WTC11 (cell line): Measurements from ENCODE around the gene RNF167. TPM values are rescaled to one million over a fixed set of nuclear protein-coding genes. Genes with fewer than 3 reads are reported as not detected.
A peak's percentile ranks its signal among the peaks of the same experiment; 100 is the strongest.

Experiments
- ATAC-seq: fragments of 200-7000 bp; cut with Tn5 transposase; 2 replicates; pipeline ENCODE4 v1.10.0; 2021; ENCODE audit warnings: mild to moderate bottlenecking, moderate library complexity
- CTCF ChIA-PET: fragments of 300-600 bp; sonication (Branson Sonifier 250); formaldehyde crosslinking; loops from one replicate; lab custom pipeline; 2021; ENCODE audit warnings: antibody characterized with exemption; lab: Charles Lee
- POLR2A ChIA-PET: fragments of 350-600 bp; sonication (Branson Sonifier 250); formaldehyde crosslinking; loops from one replicate; lab custom pipeline; 2021; ENCODE audit warnings: antibody characterized with exemption; lab: Charles Lee
- DNase-seq: peaks from one replicate; pipeline ENCODE4 v3.0.0; 2021; ENCODE audit warnings: low spot score
- H3K27ac Mint-ChIP-seq: 2 replicates; pipeline ENCODE4 v1.8.0; 2021; ENCODE audit warnings: mixed read lengths
- H3K27me3 Mint-ChIP-seq: 2 replicates; pipeline ENCODE4 v1.8.0; 2021; ENCODE audit warnings: low read depth, mild to moderate bottlenecking, moderate library complexity, mixed read lengths
- H3K36me3 Mint-ChIP-seq: 2 replicates; pipeline ENCODE4 v1.8.0; 2021; ENCODE audit warnings: mixed read lengths
- H3K4me1 Mint-ChIP-seq: 2 replicates; pipeline ENCODE4 v1.8.0; 2022; ENCODE audit warnings: mixed read lengths
- H3K4me3 Mint-ChIP-seq: 2 replicates; pipeline ENCODE4 v1.8.0; 2021; ENCODE audit warnings: mild to moderate bottlenecking, moderate library complexity, mixed read lengths
- H3K9me3 Mint-ChIP-seq: 2 replicates; pipeline ENCODE4 v1.8.0; 2021; ENCODE audit warnings: mixed read lengths
- ATF3 ChIP-seq: sonication (generic); formaldehyde crosslinking; conservative IDR thresholded peaks from 2 replicates; pipeline ENCODE4 v1.8.1; 2022; ENCODE audit warnings: mild to moderate bottlenecking, missing genetic modification reagents
- CDX4 ChIP-seq: fragments of 250-450 bp; sonication (Bioruptor Pico); IDR thresholded peaks from 2 replicates; pipeline ENCODE4 v1.9.0; 2021; ENCODE audit warnings: moderate library complexity, mild to moderate bottlenecking, inconsistent platforms, borderline replicate concordance
- CREB1 ChIP-seq: sonication (generic); formaldehyde crosslinking; IDR thresholded peaks from 2 replicates; pipeline ENCODE4 v1.8.0; 2023; ENCODE audit warnings: mild to moderate bottlenecking, missing genetic modification reagents
- E2F5 ChIP-seq: sonication (generic); formaldehyde crosslinking; IDR thresholded peaks from 2 replicates; pipeline ENCODE4 v1.8.1; 2022; ENCODE audit warnings: mild to moderate bottlenecking, moderate library complexity, missing genetic modification reagents
- JUN ChIP-seq: sonication (generic); formaldehyde crosslinking; IDR thresholded peaks from 2 replicates; pipeline ENCODE4 v1.8.0; 2023; ENCODE audit warnings: mild to moderate bottlenecking, missing genetic modification reagents
- NFATC4 ChIP-seq: fragments of 250-450 bp; sonication (Bioruptor Pico); IDR thresholded peaks from 2 replicates; pipeline ENCODE4 v1.9.0; 2021; ENCODE audit warnings: mild to moderate bottlenecking
- NR2C2 ChIP-seq: sonication (generic); formaldehyde crosslinking; IDR thresholded peaks from 2 replicates; pipeline ENCODE4 v1.8.0; 2022; ENCODE audit warnings: mild to moderate bottlenecking, missing genetic modification reagents
- RORB ChIP-seq: fragments of 250-450 bp; sonication (Bioruptor Pico); IDR thresholded peaks from 2 replicates; pipeline ENCODE4 v1.9.0; 2021; ENCODE audit warnings: mild to moderate bottlenecking
- SMAD3 ChIP-seq: sonication (generic); formaldehyde crosslinking; IDR thresholded peaks from 2 replicates; pipeline ENCODE4 v1.8.0; 2022; ENCODE audit warnings: missing genetic modification reagents, mild to moderate bottlenecking, borderline replicate concordance
- SOX15 ChIP-seq: fragments of 250-450 bp; sonication (Bioruptor Pico); IDR thresholded peaks from 2 replicates; pipeline ENCODE4 v1.9.0; 2021; ENCODE audit warnings: mild to moderate bottlenecking
- STAT6 ChIP-seq: sonication (generic); formaldehyde crosslinking; conservative IDR thresholded peaks from 2 replicates; pipeline ENCODE4 v1.8.1; 2023; ENCODE audit warnings: mild to moderate bottlenecking, low read depth, missing genetic modification reagents, moderate library complexity
- TCF7 ChIP-seq: sonication (generic); formaldehyde crosslinking; IDR thresholded peaks from 2 replicates; pipeline ENCODE4 v1.8.0; 2022; ENCODE audit warnings: mild to moderate bottlenecking, low read depth, missing genetic modification reagents, moderate library complexity
- TEAD1 ChIP-seq: sonication (generic); formaldehyde crosslinking; IDR thresholded peaks from 2 replicates; pipeline ENCODE4 v1.8.0; 2022; ENCODE audit warnings: mild to moderate bottlenecking, missing genetic modification reagents
- ZMAT4 ChIP-seq: fragments of 250-450 bp; sonication (Bioruptor Pico); IDR thresholded peaks from 2 replicates; pipeline ENCODE4 v1.9.0; 2021; ENCODE audit warnings: mild to moderate bottlenecking
- ZNF396 ChIP-seq: fragments of 250-450 bp; sonication (Bioruptor Pico); IDR thresholded peaks from 2 replicates; pipeline ENCODE4 v1.8.0; 2021; ENCODE audit warnings: mild to moderate bottlenecking, moderate library complexity, borderline replicate concordance
- ZNF671 ChIP-seq: fragments of 250-450 bp; sonication (Bioruptor Pico); IDR thresholded peaks from 2 replicates; pipeline ENCODE4 v1.8.0; 2021; ENCODE audit warnings: mild to moderate bottlenecking
- total RNA-seq: library from RNA; stranded (reverse); gene quantifications from 3 replicates; pipeline ENCODE4 v1.2.3, GENCODE V29; 2021
- TF ChIP-seq, protein P1 (sequence below): sonication (generic); formaldehyde crosslinking; IDR thresholded peaks from 2 replicates; pipeline ENCODE4 v1.8.1; 2022; ENCODE audit warnings: low read depth, mild to moderate bottlenecking, moderate library complexity, missing genetic modification reagents, borderline replicate concordance
- TF ChIP-seq, protein P2 (sequence below): sonication (generic); formaldehyde crosslinking; IDR thresholded peaks from 2 replicates; pipeline ENCODE4 v1.8.0; 2023; ENCODE audit warnings: missing genetic modification reagents, mild to moderate bottlenecking, borderline replicate concordance
- TF ChIP-seq, protein P3 (sequence below): sonication (generic); formaldehyde crosslinking; IDR thresholded peaks from 2 replicates; pipeline ENCODE4 v1.8.1; 2023; ENCODE audit warnings: mild to moderate bottlenecking, moderate library complexity, missing genetic modification reagents

Gene RNF167
- total RNA-seq, 1 experiment from 2014 or later = 143 TPM

DNA sequence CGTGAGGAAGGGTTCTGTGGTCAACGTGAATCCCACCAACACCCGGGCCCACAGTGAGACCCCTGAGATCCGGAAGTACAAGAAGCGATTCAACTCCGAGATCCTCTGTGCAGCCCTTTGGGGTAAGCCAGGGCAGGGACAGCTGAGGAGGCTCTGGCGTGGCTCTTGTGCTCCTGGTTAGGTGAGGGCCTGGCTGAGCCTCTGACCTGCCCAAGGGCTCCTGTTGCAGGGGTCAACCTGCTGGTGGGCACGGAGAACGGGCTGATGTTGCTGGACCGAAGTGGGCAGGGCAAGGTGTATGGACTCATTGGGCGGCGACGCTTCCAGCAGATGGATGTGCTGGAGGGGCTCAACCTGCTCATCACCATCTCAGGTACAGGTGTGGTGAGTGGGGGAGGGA, 44.9 kb upstream of the RNF167 start (continued):
- no peak for TF ChIP-seq CDX4 (CRISPR knock-in tag)
- TF ChIP-seq ZNF396 (CRISPR knock-in tag) = no peak
- no peak for TF ChIP-seq RORB (CRISPR knock-in tag)
- TF ChIP-seq NR2C2 = no peak
- TF ChIP-seq NFATC4 = no peak

DNA sequence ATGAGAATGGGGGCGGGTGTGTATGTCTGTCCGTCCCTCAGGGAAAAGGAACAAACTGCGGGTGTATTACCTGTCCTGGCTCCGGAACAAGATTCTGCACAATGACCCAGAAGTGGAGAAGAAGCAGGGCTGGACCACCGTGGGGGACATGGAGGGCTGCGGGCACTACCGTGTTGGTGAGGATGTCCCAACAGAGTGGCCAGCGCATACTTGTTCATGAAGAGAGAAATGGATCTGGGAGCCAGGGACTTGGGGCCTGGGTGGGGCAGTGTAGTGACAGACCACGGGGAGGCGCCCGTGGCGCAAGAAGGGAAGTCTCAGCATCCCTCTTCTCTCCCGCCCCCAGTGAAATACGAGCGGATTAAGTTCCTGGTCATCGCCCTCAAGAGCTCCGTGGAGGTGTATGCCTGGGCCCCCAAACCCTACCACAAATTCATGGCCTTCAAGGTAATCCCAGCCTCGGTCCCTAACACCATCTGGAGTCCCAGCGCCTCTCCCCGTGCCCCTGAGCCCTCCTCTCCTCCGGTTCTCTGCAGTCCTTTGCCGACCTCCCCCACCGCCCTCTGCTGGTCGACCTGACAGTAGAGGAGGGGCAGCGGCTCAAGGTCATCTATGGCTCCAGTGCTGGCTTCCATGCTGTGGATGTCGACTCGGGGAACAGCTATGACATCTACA, 44.3 kb upstream of the RNF167 start:
- peaks cover 9% of the 10 kb centered on the region; the same call in 1 of the 2 replicates for H3K4me1 Mint-ChIP-seq
- peaks cover 11% of the 10 kb centered on the region; the same call in 1 of the 2 replicates for H3K36me3 Mint-ChIP-seq
- ChIA-PET POLR2A (no interaction called here), CTCF (interaction anchor here (0.7 to 1.5 kb wide), 6 partner anchors 13 to 186 kb away, joined by 3 to 9 read pairs (median 4); partner anchors contain the start of genes ARRB2 and SPAG7)
- ATAC-seq = peak; percentile 38
- TF ChIP-seq STAT6 = no peak
- TF ChIP-seq TCF7 = no peak
- no peak for TF ChIP-seq JUN (CRISPR knock-in tag)
- no peak for TF ChIP-seq ZNF396 (CRISPR knock-in tag)
- TF ChIP-seq ATF3 (CRISPR knock-in tag) = no peak
- no peak for TF ChIP-seq CREB1 (CRISPR knock-in tag)
- TF ChIP-seq ZMAT4 (CRISPR knock-in tag) = no peak
- TF ChIP-seq, protein P1, sequence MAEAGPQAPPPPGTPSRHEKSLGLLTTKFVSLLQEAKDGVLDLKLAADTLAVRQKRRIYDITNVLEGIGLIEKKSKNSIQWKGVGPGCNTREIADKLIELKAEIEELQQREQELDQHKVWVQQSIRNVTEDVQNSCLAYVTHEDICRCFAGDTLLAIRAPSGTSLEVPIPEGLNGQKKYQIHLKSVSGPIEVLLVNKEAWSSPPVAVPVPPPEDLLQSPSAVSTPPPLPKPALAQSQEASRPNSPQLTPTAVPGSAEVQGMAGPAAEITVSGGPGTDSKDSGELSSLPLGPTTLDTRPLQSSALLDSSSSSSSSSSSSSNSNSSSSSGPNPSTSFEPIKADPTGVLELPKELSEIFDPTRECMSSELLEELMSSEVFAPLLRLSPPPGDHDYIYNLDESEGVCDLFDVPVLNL (CRISPR knock-in tag) = no peak
- no peak for TF ChIP-seq TEAD1 (CRISPR knock-in tag)
- TF ChIP-seq ZNF671 = no peak
- TF ChIP-seq, protein P2, sequence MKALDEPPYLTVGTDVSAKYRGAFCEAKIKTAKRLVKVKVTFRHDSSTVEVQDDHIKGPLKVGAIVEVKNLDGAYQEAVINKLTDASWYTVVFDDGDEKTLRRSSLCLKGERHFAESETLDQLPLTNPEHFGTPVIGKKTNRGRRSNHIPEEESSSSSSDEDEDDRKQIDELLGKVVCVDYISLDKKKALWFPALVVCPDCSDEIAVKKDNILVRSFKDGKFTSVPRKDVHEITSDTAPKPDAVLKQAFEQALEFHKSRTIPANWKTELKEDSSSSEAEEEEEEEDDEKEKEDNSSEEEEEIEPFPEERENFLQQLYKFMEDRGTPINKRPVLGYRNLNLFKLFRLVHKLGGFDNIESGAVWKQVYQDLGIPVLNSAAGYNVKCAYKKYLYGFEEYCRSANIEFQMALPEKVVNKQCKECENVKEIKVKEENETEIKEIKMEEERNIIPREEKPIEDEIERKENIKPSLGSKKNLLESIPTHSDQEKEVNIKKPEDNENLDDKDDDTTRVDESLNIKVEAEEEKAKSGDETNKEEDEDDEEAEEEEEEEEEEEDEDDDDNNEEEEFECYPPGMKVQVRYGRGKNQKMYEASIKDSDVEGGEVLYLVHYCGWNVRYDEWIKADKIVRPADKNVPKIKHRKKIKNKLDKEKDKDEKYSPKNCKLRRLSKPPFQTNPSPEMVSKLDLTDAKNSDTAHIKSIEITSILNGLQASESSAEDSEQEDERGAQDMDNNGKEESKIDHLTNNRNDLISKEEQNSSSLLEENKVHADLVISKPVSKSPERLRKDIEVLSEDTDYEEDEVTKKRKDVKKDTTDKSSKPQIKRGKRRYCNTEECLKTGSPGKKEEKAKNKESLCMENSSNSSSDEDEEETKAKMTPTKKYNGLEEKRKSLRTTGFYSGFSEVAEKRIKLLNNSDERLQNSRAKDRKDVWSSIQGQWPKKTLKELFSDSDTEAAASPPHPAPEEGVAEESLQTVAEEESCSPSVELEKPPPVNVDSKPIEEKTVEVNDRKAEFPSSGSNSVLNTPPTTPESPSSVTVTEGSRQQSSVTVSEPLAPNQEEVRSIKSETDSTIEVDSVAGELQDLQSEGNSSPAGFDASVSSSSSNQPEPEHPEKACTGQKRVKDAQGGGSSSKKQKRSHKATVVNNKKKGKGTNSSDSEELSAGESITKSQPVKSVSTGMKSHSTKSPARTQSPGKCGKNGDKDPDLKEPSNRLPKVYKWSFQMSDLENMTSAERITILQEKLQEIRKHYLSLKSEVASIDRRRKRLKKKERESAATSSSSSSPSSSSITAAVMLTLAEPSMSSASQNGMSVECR (CRISPR knock-in tag) = no peak
- no peak for TF ChIP-seq SMAD3 (CRISPR knock-in tag)
- no peak for TF ChIP-seq SOX15 (CRISPR knock-in tag)
- no peak for TF ChIP-seq E2F5 (CRISPR knock-in tag)
- TF ChIP-seq, protein P3, sequence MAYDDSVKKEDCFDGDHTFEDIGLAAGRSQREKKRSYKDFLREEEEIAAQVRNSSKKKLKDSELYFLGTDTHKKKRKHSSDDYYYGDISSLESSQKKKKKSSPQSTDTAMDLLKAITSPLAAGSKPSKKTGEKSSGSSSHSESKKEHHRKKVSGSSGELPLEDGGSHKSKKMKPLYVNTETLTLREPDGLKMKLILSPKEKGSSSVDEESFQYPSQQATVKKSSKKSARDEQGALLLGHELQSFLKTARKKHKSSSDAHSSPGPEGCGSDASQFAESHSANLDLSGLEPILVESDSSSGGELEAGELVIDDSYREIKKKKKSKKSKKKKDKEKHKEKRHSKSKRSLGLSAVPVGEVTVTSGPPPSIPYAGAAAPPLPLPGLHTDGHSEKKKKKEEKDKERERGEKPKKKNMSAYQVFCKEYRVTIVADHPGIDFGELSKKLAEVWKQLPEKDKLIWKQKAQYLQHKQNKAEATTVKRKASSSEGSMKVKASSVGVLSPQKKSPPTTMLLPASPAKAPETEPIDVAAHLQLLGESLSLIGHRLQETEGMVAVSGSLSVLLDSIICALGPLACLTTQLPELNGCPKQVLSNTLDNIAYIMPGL (CRISPR knock-in tag) = no peak
- H3K4me3 Mint-ChIP-seq = no peak overlapping the region
- no peaks in the 10 kb centered on the region for H3K9me3 Mint-ChIP-seq
- DNase-seq = peak; percentile 78
- peaks cover 5% of the 10 kb centered on the region for H3K27me3 Mint-ChIP-seq
- no peak overlapping the region for H3K27ac Mint-ChIP-seq
